ENCODE data around the gene MZB1. TPM values are rescaled to one million over a fixed set of nuclear protein-coding genes. Genes with fewer than 3 reads are reported as not detected.

MZB1 gene
- total and polyA plus RNA-seq, 4 donors, result 1.8 to 23.7 (median 1.8) TPM

DNA sequence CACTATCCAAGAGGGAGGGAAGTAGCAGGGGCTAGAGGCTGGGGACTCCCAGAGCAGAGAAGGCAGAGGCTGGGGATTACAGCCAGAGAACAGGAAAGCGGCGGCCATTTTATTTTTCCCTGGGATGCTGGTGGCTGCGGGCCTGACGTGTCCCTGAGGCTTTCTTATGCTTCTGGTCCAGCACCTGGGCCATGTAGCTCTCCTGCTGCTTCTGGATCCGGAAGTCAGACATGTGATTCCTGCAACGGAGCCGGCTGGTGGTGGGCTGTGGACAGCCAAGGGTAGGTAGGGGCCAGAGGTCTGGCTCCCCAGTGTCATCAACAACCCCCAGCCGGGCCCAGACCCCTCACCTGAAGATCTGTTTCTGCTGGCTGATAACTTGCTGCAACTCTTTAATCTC, 7.0 kb upstream of the MZB1 start:
- H3K36me3 ChIP-seq (ENCODE audit: control insufficient read depth in 4 of 4, insufficient read depth in 3 of 4, low read depth in 1 of 4, low read length in 3 of 4), result peaks cover 0 to 1% (median 0%) of the 10 kb centered on the region in 4 donors
- H3K4me3 ChIP-seq (ENCODE audit: low read depth in 1 of 3, low read length in 3 of 3), result no peak overlapping the region
- peaks cover 0 to 3% (median 0%) of the 10 kb centered on the region in 4 donors for H3K27me3 ChIP-seq (ENCODE audit: control insufficient read depth in 4 of 4, insufficient read depth in 4 of 4, low read length in 3 of 4)
- no peak for DNase-seq (ENCODE audit: low spot score)
- H3K9ac ChIP-seq (ENCODE audit: low read depth in 1 of 2, low read length in 2 of 2), result no peak overlapping the region
- H3K4me1 ChIP-seq (ENCODE audit: control insufficient read depth in 4 of 4, insufficient read depth in 4 of 4, low read length in 3 of 4), result peaks cover 9 to 19% (median 17%) of the 10 kb centered on the region in 4 donors
- TF ChIP-seq REST (IDR thresholded peaks at IDR 0.05), result no peak
- TF ChIP-seq HNF4G (IDR thresholded peaks at IDR 0.05), result no peak
- TF ChIP-seq EGR1 (IDR thresholded peaks at IDR 0.05; ENCODE audit: low read depth in 2 of 2), result no peak
- TF ChIP-seq NR2F2 (IDR thresholded peaks at IDR 0.05), result no peak
- no peak for TF ChIP-seq TAF1 (conservative IDR thresholded peaks at IDR 0.05)
- TF ChIP-seq SP1 (IDR thresholded peaks at IDR 0.05), result no peak
- TF ChIP-seq GABPA (IDR thresholded peaks at IDR 0.05 in 1 of 2, conservative IDR thresholded peaks at IDR 0.05 in 1 of 2), result no peak
- TF ChIP-seq FOXA1 (IDR thresholded peaks at IDR 0.05), result no peak
- TF ChIP-seq ATF3 (IDR thresholded peaks at IDR 0.05), result no peak
- TF ChIP-seq, protein P1, sequence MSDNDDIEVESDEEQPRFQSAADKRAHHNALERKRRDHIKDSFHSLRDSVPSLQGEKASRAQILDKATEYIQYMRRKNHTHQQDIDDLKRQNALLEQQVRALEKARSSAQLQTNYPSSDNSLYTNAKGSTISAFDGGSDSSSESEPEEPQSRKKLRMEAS (IDR thresholded peaks at IDR 0.05), result no peak
- no peak for TF ChIP-seq RXRA (IDR thresholded peaks at IDR 0.05)
- TF ChIP-seq JUND (IDR thresholded peaks at IDR 0.05), result no peak
- no peak for TF ChIP-seq ZBTB33 (IDR thresholded peaks at IDR 0.05)
- H3K27ac ChIP-seq (ENCODE audit: low read depth in 1 of 2, low read length in 2 of 2), result no peak overlapping the region
- 98% methylated on average over 8 of the region's 8 CpGs for WGBS
- H3K9me3 ChIP-seq (ENCODE audit: control insufficient read depth in 4 of 4, low read length in 3 of 4), result no peaks in the 10 kb centered on the region

DNA sequence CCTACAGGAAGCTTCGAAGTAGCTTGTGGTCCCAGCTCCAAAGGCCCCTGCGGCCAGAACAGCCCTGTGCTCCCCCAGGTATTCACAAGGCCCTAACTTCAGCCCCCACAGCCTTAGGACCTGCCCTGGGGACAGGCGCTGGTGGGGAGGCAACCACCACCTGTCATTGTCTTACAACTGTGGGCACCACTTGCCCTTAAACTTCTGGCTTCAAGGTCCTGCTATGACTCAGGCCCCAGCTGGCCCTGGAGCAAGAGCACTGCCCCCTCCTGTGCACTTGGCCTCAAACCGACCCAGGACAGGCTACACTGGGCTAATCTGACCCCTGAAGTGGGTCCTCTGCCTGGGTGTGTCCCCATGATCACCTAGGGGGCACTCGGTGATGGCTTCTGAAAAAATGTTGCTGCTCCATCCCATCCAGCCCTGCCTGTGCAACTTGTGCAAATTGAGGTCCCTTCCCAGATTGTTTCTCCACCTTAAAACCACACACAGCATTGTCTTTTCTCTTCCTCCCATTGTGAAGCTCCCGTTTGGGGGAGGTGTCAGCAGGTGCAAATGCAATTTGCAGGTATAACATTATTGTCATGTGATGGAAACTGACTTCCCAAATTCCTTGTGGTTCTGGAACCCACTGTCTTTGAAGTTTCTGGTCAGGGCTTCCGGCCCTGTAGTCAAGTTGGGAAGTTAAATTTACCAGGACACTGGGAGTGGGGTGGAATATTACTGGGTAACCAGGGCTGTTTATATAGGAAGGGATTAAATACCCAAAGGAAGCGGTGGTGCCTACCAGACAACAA, 6.3 kb upstream of the MZB1 start:
- H3K4me3 ChIP-seq (ENCODE audit: low read depth in 1 of 3, low read length in 3 of 3), result no peak overlapping the region
- 92% methylated on average over 8 of the region's 8 CpGs for WGBS
- no peak for DNase-seq (ENCODE audit: low spot score)
- TF ChIP-seq TAF1 (conservative IDR thresholded peaks at IDR 0.05) (no peak), CTCF (IDR thresholded peaks at IDR 0.05; ENCODE audit: low read depth, low read length, missing input control) (no peak), GABPA (IDR thresholded peaks at IDR 0.05 in 1 of 2, conservative IDR thresholded peaks at IDR 0.05 in 1 of 2) (no peak), JUND (IDR thresholded peaks at IDR 0.05) (no peak), ATF3 (IDR thresholded peaks at IDR 0.05) (no peak), HNF4A (conservative IDR thresholded peaks at IDR 0.05) (no peak), HNF4G (IDR thresholded peaks at IDR 0.05) (no peak), EGR1 (IDR thresholded peaks at IDR 0.05; ENCODE audit: low read depth in 2 of 2) (no peak), REST (IDR thresholded peaks at IDR 0.05) (no peak), RAD21 (IDR thresholded peaks at IDR 0.05) (no peak), SP1 (IDR thresholded peaks at IDR 0.05) (no peak), NR2F2 (IDR thresholded peaks at IDR 0.05) (no peak)
- TF ChIP-seq, protein P1 (IDR thresholded peaks at IDR 0.05), result no peak

More for the DNA sequence above, 6.3 kb upstream of the MZB1 start:
- Histone ChIP-seq H3K9me3 (ENCODE audit: control insufficient read depth in 4 of 4, low read length in 3 of 4) (no peaks in the 10 kb centered on the region), H3K27ac (ENCODE audit: low read depth in 1 of 2, low read length in 2 of 2) (no peak overlapping the region), H3K27me3 (ENCODE audit: control insufficient read depth in 4 of 4, insufficient read depth in 4 of 4, low read length in 3 of 4) (peaks cover 0 to 3% (median 0%) of the 10 kb centered on the region in 4 donors), H3K4me1 (ENCODE audit: control insufficient read depth in 4 of 4, insufficient read depth in 4 of 4, low read length in 3 of 4) (peaks cover 9 to 19% (median 17%) of the 10 kb centered on the region in 4 donors), H3K9ac (ENCODE audit: low read depth in 1 of 2, low read length in 2 of 2) (no peak overlapping the region), H3K36me3 (ENCODE audit: control insufficient read depth in 4 of 4, insufficient read depth in 3 of 4, low read depth in 1 of 4, low read length in 3 of 4) (peaks cover 0 to 1% (median 0%) of the 10 kb centered on the region in 4 donors)
